NCI-H2107 (cell line): ENCODE results near the gene CNIH2.
"Not testable (repeated sequence)": the region's sequence is repeated elsewhere in the genome, so short reads cannot be mapped to it uniquely, and the experiment has no call there.

Source experiments
- DNase-seq: peaks from one replicate; lab custom pipeline; 2025; lab: John Stamatoyannopoulos, UW

Gene CNIH2

DNA sequence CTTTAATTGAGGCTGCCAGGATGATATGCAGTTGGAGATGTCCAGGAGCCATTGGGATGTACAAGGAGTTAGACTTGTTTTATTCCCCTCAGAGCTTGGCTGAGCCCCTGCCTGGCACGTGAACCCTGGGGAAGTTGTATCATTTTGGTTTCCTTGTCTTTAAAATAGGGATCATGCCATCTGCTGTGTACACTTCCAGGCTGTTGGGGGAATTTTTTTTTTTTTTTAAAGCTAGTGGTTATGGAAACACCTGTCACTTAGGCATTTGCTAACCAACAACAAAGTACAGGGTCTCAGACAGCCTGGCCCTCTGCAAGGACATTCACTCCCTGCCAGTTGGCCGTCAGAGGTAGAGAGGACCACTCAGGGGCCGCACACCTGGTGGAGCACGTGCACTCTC lies 18.0 kb upstream of the CNIH2 start:
- DNase-seq, result no peak

DNA sequence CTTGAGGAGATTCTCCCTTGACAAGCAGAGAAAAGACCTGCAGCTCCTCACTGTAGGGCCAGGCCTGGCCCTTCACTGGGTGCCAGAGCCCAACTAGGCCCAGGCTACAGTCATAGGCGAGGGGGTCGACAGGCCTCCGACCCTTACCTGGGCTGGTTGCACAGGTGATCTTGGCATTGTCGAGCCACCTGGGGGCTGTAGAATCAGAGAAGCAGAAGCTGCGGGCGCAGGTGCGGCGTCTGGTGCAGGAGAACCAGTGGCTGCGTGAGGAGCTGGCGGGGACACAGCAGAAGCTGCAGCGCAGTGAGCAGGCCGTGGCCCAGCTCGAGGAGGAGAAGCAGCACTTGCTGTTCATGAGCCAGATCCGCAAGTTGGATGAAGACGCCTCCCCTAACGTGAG lies 16.4 kb upstream of the CNIH2 start:
- DNase-seq, result no peak

DNA sequence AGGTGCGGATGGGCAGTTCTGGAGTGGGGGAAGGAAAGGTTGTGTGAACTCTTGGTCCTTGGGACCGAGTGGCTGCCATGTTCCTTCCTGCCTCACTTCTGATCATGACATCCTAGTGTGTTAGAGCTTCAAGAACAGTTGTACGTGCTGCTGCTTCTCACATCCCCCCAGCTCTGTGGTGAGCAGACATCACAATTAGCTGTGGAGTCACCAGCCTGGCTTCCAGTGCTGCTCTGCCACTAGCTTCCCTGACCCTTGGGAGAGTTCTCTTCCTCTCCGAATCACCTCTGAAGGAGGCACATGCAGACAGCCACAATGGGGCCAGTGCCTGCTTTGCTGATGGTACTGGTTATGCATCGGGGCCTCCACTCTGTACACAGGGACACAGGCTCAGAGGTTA lies 15.8 kb upstream of the CNIH2 start:
- no peak for DNase-seq

DNA sequence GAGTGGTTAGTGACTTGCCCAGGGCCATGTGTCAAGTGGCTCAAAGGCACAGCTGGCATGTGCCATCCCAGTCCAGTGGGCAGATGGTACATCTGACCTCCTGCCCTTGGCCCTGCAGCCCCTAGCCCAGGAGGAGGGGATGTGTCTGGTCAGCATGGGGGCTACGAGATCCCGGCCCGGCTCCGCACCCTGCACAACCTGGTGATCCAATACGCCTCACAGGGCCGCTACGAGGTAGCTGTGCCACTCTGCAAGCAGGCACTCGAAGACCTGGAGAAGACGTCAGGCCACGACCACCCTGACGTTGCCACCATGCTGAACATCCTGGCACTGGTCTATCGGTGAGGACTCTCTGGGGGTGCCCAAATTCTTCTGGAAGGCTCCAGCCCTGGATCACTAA lies 15.3 kb upstream of the CNIH2 start:
- no peak for DNase-seq

DNA sequence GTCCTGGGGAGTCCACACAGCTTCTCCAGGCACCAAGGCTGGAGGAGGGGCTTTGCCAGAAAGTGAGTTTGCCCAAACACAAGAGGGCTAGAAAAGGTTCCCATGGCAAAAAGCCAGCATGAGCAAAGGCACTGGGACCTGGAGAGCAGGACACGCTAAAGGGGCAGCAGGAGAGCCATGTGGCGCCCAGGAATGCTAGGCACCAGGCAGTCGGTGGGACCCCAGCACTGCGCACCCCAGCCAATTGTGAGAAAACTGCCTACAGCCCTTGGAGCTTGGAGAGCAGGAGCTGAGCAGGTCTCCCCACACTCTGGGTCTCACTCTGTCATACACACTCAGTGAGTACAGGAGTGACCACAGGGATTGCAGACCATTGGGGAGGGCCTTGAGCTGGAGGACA lies 14.7 kb upstream of the CNIH2 start:
- DNase-seq, result no peak

DNA sequence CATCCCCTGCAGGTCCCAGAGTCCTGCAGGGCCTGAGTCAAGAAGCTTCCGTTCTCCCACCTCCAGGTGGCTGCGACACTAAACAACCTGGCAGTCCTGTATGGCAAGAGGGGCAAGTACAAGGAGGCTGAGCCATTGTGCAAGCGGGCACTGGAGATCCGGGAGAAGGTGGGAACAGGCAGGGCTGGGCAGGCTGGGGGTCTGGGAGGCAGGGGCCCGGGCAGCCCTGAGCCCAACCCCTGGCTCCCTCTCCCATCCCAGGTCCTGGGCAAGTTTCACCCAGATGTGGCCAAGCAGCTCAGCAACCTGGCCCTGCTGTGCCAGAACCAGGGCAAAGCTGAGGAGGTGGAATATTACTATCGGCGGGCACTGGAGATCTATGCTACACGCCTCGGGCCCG lies 14.2 kb upstream of the CNIH2 start:
- no peak for DNase-seq

DNA sequence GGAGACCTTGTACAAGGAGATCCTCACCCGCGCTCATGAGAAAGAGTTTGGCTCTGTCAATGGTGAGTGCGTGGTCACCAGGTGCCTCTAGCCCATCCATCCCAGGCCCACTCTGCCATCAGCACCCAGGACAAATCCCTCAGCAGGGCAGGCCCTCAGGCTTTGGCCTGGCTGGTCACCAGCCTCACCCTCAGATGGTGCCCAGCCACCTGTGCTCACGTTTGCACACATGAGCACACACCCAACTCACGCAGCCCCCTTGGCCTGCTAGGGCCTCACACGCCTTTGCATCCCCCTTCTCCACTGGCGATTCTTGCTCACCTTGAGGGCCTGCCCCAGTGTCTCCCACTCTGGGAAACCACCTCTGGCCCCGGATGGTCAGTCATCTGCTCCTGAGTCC lies 13.6 kb upstream of the CNIH2 start:
- DNase-seq, result no peak

DNA sequence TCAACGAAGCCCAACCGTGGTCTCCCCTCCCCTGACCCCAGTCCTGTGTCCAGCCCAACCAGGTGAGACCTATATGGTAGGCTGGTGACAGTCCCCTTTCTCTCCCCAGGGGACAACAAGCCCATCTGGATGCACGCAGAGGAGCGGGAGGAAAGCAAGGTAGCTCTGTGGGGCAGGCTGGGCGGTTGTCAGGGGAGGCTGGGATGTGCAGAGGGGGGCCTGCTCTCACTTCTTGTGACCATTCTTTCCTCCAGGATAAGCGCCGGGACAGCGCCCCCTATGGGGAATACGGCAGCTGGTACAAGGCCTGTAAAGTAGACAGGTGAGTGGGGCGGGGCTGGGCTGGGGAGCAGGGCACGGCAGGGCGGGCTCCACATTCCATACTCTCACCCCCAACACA lies 13.1 kb upstream of the CNIH2 start:
- no peak for DNase-seq

DNA sequence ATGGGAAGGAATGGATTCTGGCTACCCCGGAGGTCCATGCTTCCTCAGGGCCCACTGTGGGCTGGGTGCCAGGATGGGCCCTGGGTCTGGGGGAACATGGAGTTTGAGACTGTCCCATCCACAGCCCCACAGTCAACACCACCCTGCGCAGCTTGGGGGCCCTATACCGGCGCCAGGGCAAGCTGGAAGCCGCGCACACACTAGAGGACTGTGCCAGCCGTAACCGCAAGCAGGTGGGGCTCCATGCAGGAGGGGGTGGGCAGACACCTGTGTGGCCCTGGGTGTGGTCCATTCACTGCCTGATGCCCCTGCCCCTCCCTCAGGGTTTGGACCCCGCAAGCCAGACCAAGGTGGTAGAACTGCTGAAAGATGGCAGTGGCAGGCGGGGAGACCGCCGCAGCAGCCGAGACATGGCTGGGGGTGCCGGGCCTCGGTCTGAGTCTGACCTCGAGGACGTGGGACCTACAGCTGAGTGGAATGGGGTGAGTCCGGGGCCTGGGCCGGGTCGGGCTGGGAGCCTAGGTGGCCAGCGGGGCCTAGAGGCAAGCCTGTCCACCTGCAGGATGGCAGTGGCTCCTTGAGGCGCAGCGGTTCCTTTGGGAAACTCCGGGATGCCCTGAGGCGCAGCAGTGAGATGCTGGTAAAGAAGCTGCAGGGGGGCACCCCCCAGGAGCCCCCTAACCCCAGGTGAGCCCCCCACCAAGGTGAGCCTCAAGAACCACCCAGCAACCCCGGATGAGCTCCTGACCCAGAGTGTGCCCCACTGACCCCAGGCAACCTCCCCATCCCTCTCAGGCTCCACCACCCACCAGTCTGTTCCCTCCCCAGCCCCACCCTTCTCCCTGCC lies 12.2 kb upstream of the CNIH2 start:
- DNase-seq, result no peak

DNA sequence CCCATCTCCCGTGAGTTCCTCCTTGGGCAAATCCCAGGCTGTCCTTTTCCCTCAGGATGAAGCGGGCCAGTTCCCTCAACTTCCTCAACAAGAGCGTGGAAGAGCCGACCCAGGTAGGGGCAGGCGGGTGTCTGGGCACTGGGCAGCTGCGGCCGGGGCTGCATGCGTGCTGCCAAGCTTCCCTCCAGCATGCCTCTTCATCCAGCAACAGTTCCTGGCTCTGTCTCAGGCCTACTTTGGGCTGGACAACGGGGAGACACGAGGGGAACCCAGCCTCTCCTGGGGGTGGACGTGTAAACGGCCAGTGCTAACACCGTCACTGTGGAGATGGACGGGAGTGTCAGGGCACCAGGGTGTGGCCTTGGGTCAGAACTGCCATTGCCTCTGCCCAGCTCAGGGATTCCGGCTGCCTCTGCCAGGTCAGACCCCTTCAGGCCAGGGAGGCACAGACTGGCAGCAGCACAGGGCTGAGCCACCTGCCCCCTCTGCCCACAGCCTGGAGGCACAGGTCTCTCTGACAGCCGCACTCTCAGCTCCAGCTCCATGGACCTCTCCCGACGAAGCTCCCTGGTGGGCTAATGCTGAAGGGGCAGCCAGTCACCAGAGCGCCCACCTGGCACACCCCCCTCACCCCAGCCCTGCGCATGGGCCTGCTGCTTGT lies 11.5 kb upstream of the CNIH2 start:
- DNase-seq, result no peak

DNA sequence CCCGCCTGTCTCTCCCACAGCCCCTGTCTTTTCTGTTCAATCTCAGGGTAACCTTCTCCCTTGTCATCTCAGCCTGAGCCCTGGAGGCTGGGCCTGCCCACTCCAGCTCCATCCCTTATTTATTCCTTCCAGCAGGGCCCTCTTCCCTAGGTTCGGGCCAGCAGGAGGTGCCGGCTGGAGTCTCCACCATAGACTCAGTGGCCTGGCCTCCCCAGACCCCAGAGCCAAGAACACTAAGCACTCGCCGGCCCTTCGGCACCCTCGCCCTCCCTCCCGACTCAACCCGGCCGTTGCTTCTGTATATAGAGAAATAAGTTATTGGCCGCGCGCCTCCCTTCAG lies 11.0 kb upstream of the CNIH2 start:
- no peak for DNase-seq

DNA sequence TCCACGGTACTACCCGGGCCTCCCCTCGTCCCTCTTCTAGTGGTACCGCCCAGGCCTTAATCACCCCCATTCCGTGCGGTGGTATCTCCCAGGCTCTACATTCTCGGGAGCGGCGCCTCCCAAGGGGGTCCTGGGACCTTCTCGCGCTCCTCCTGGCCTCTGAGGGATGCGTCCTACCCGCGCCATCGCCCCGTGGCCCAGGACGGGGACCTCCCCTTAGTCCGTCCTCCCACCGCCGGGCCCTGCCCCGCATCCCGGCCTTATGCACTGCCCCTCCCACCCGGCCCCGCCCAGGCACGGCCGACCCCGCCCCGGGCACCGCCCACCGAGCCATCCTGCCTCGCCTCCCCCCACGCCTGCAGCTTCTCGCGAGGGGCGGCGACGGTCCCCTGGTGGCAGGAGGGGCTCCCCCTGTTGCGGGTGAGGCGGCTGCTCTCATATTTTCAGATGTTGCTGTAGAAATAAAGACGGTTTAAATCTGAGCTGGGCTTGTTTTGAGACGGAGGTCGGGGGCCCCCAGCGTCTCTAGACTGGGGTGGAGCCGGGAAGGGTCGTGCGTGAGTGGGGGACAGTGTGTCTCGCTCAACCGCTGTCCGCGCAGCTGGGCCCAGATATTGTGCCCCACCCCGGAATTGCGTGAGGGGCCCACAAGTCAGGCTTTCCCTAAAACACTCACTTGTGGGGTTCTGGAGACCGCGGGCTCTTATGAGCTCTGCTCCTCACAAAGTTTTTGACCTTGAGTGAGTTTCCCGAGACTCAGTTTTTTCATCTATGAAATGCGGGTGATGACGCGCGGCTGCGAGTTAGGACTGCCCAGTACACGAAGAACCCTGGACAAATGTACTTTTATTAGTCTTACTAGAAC lies 10.4 kb upstream of the CNIH2 start:
- no peak for DNase-seq

DNA sequence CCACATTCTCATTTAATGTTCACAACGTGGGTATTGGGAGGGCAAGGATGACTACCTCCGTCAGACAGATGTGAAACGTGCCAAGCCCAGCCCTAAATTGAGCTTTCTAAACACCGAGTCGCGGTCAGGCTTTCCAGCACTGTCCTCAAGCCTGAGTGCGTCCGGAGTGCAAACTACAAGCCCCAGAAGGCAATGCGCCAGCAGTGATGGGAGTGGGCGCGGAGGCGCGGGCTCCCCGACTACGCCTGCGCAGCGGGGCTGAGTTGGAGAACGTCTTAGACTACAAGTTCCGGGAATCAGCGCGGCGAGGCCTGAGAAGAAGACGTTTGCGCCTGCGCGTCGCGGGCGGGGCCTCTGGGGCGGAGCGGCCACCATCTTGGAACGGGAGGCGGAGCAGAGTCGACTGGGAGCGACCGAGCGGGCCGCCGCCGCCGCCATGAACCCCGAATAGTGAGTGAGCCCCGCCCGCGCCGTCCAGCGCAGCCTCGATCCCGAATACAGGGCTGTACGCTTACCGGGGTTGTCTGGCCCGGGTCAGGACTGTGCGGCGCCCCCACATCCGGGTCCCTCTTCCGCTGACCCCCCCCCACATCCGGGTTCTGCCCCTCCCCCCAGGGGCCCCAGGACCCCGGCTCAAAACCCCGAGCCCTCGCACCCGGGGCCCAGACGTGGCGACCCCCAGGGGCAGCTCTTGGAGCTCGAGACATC lies 9.6 kb upstream of the CNIH2 start, which contains the start of gene RAB1B:
Gene RAB1B (plus strand): TSS at position 396 of the 708 bp plus-strand sequence. CDS start 41 bp downstream, at position 437.
- DNase-seq, result peak; percentile 99

DNA sequence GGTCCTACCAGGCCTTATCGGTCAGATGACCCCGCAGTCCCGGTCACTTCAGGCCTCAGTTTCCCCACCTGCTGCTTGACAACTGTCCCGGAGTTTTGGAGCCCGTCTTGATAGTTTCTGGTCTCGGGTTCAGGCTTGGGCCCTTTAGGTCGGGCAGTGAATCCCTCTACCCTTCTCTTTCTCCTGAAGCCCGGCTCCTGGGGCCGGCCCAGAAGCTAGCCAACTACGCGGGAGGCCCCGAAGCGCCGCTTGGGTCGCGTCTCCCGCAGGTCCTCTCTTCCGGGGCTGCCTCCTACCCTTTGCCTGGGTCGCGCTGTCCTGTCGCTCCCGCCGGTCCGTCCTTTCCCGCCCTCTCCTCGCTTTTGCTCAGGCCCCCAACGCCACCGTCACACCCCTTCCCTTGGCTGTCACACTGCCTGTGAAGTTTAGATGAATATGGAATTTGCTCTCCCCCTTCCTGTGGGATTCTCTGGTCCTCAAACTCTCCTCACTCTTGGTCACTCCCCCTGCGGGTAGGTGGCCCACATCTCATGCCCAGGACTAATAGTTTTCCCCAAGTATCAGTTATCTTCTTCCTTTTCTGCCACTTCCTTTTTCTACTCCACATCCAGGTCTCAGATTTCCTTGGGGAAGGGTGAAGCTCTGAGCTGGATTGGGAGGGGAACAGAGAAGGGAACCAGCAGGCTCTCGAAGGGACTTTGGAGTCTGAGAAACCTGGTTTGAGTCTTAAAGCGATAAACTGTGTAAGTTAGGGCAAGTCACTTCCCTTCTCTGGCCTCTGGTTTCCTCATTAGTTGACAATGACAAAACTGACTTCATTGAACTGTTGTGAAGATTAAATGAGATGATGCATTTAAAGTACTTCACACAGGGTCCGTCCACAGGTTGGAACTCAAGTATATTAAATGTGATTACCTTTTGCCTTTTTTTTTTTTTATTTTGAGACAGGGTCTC lies 8.7 kb upstream of the CNIH2 start:
- no peak for DNase-seq

DNA sequence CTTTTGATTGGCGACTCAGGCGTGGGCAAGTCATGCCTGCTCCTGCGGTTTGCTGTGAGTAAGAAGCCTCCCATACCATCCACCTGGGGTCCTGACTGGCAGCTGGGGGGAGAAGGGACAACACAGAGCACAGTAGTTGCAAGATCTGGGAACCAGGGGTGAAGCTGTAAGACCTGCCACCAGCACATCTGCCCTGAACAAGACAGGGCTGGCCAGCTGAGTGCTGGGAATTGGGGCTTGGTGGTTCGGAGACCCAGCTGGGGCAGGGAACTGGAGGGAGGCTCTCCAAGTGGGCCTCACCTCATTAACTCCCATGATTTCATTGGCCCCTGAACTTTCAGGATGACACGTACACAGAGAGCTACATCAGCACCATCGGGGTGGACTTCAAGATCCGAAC lies 6.2 kb upstream of the CNIH2 start:
- DNase-seq, result no peak

DNA sequence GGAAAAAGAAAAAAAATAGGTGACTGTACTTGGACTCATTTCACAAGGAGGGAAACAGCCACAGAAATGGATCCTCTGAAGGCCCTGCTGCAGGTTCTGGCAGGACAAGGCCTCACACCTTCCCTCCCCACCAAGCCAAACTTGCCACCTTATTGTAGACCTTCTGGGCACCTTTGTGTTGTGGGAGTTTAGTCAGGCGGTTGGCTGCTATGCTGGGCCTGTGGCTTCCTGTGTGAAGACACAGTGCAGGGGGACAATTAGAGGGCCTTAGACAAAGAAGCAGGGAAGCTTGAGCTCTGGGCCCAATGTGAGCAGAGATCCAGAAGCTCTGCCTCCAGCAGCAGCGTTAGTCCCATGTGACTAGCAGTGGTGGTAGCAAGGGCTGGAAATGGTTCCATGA lies 5.4 kb upstream of the CNIH2 start:
- DNase-seq, result no peak

DNA sequence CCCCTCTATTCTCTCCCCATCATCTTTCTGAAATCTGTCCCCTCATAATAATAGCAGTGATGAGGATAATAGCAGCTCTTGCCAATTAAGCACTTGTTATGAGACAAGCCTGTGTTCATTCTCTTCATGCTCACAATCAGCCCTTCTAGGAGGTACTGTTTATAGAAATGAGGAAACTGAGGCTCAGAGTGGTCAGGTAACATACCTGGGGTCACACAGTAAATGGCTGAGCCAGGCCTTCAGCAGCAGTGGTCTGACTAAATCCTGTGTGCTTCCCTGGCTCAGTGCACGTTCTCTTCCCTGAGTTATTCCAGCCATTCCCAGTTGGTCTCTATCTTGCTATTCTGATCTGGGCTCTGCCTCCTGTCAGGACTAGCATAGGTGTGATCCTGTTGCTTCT lies 3.8 kb upstream of the CNIH2 start:
- no peak for DNase-seq

DNA sequence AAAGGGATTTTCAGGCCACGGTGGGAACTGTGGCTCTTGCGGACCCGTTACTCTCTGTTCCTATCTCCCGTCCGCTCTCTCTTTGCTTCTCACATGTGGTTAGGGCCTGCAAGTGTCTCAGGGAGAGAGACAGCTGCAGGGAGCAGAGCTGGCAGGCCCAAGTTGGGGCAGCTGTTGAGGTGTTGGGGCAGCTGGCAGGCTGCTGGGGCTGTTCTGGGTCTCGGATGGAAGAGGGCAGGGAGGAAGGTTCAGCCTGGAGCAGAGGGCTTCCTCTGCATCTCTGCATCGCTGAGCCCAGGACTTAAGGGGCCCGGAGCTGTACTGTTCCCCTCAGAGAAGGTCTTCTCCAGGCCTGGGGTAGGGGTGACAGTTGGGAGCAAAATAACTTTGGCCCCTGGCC lies 2.6 kb upstream of the CNIH2 start:
- no peak for DNase-seq

DNA sequence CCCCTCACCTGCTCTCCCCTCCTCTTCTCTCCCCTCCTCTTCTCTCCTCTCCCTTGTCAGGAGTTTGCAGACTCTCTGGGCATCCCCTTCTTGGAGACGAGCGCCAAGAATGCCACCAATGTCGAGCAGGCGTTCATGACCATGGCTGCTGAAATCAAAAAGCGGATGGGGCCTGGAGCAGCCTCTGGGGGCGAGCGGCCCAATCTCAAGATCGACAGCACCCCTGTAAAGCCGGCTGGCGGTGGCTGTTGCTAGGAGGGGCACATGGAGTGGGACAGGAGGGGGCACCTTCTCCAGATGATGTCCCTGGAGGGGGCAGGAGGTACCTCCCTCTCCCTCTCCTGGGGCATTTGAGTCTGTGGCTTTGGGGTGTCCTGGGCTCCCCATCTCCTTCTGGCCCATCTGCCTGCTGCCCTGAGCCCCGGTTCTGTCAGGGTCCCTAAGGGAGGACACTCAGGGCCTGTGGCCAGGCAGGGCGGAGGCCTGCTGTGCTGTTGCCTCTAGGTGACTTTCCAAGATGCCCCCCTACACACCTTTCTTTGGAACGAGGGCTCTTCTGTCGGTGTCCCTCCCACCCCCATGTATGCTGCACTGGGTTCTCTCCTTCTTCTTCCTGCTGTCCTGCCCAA lies 1.9 kb upstream of the CNIH2 start:
- DNase-seq, result no peak

DNA sequence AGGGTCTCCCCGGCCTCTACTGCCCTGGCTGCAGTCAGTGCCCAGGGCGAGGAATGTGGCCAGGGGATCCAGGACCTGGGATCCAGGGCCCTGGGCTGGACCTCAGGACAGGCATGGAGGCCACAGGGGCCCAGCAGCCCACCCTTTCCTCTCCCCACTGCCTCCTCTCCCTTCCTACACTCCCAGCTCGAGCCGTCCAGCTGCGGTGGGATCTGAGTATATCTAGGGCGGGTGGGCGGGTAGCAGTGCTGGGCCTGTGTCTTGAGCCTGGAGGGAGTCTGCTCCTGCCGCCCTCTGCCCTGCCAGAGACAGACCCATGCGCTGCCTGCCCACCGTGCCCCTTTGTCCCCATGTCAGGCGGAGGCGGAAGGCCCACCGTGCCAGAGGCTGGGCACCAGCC lies 1.4 kb upstream of the CNIH2 start:
- not testable (repeated sequence) for DNase-seq

DNA sequence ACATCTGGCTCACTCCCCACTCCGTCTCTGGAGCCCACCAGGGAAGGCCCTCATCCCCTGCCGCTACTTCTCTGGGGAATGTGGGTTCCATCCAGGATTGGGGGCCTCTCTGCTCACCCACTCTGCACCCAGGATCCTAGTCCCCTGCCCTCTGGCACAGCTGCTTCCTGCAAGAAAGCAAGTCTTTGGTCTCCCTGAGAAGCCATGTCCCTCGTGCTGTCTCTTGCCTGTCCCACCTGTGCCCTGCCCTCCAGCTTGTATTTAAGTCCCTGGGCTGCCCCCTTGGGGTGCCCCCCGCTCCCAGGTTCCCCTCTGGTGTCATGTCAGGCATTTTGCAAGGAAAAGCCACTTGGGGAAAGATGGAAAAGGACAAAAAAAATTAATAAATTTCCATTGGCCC lies 911 bp upstream of the CNIH2 start:
- not testable (repeated sequence) for DNase-seq
